Stimulated activated naive CD8-positive, alpha-beta T cell treated with anti-CD3 and anti-CD28 coated beads, Interleukin-15, amount 100 ng/mL, for 72 hours (primary cell): ENCODE data around the gene PIP4P1.

Source experiments
- ATAC-seq: fragments of 150-1000 bp; cut with Tn5 transposase; 2 replicates; pipeline ENCODE4 v1.10.0; 2021; ENCODE audit warnings: mild to moderate bottlenecking, moderate library complexity
- DNase-seq, 2 donors: peaks; one replicate each; pipeline ENCODE4 v3.0.0; 2021 to 2022
- H3K27ac Mint-ChIP-seq, 2 donors: one replicate each; pipeline ENCODE4 v1.8.0; 2022; ENCODE audit warnings: mild to moderate bottlenecking in 2 of 2, mixed read lengths in 2 of 2, moderate library complexity in 2 of 2
- H3K27me3 Mint-ChIP-seq: one replicate; pipeline ENCODE4 v1.8.0; 2022; ENCODE audit warnings: mixed read lengths
- H3K4me1 Mint-ChIP-seq: one replicate; pipeline ENCODE4 v1.8.0; 2022; ENCODE audit warnings: mild to moderate bottlenecking, mixed read lengths
- H3K4me3 Mint-ChIP-seq, 2 donors: one replicate each; pipeline ENCODE4 v1.8.0; 2022; ENCODE audit warnings: mild to moderate bottlenecking in 2 of 2, mixed read lengths in 2 of 2, moderate library complexity in 1 of 2
- H3K9me3 Mint-ChIP-seq, 2 donors: one replicate each; pipeline ENCODE4 v1.8.0; 2022; ENCODE audit warnings: mixed read lengths in 2 of 2

PIP4P1 gene

DNA sequence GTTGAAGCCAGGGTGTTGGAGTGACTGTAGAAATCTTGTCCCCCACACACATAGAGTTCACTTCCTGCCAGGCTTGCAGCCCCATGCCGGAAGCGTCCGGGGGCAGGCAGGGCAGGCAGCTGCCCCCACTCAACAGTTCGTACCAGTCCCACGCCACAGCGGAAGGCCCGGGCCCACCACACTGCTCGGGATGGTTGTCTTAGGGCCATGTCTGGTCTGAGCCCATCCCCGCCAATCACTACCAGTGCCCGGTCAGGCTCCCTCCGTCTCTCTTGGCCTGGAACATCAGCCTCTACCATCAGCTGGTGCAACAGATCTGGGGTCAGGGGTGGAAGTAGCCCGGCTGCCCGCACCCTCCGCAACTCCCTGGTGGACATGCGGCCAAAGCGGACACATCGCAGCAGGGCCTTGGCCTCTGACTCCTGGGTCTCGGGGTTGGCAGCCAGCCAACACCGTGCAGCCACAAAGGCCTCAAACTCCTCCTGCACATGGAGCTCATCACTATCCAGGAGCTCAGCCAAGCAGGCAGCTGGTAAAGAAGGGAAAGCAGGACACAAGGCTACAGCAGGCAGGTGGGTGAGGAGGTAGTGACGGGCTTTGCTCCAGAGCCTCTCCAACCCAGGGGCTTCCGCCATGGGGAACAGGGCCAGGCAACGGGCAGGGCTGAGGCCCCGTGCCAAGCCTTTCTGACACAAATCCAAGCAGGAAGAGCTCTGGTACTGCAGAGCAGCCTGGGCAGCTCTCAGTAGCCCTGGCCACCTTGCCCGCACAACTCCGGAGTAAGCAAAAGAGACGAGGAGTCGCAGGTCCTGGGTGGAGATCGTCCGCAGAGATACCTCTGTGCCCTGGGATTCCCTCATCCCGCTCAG lies 31.2 kb downstream of the PIP4P1 start:
- H3K4me1 Mint-ChIP-seq, result peaks cover 36% of the 10 kb centered on the region
- DNase-seq (peak; percentile 23 to 40), ATAC-seq (peak; percentile 48)
- H3K4me3 Mint-ChIP-seq, result peak overlapping the region in 1 of 2 donors; percentile 71
- H3K27me3 Mint-ChIP-seq, result no peaks in the 10 kb centered on the region
- H3K27ac Mint-ChIP-seq, result peak overlapping the region; percentile 76 to 93
- H3K9me3 Mint-ChIP-seq, result no peaks in the 10 kb centered on the region

DNA sequence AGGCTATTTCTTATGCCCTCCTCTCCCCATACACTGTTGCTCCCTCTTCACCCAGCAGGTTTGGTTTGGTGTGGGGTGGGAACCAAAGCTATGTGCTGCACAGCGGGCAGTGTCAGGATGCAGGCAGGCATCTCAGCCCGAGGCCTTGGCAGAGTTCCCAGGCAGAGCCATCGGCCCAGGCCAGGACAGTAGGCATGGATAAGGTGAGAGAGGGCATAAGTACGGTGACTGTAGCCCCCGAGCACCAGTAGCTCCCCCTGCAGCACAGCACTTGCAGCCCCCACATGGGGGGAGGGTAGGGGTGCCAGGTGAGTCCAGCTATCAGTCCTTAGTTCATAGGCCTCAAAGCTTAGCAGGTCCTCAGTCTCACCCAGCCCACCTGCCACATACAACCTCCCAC lies 32.4 kb downstream of the PIP4P1 start:
- ATAC-seq (peak; percentile 24), DNase-seq (no peak)
- Mint-ChIP-seq H3K4me1 (peaks cover 36% of the 10 kb centered on the region), H3K27me3 (no peaks in the 10 kb centered on the region), H3K4me3 (peak overlapping the region; percentile 71), H3K27ac (peak overlapping the region in 1 of 2 donors; percentile 97), H3K9me3 (no peaks in the 10 kb centered on the region)

DNA sequence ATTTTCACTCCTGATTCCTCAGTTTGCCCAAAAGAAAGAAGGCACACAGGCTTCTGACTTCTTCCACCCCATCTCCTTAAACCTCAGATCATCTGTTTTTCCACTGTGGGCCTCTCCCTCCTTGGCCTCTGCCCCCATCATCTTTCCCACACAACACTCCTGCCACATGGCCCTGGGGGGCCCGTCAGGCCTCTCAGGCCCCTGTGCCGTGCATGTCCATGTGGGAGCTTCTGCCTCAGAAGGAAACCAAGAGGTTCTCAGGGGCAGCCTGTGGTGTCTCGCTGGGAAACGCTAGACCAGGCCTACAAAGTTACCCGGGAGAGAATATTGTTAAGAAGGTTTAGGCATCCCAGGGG lies 33.2 kb downstream of the PIP4P1 start:
- H3K27ac Mint-ChIP-seq, result peak overlapping the region; percentile 88 to 90
- H3K9me3 Mint-ChIP-seq, result no peaks in the 10 kb centered on the region
- DNase-seq, result peak; percentile 12 to 24
- ATAC-seq, result peak; percentile 49
- H3K4me3 Mint-ChIP-seq, result peak overlapping the region; percentile 71
- H3K27me3 Mint-ChIP-seq, result no peaks in the 10 kb centered on the region
- peaks cover 36% of the 10 kb centered on the region for H3K4me1 Mint-ChIP-seq

DNA sequence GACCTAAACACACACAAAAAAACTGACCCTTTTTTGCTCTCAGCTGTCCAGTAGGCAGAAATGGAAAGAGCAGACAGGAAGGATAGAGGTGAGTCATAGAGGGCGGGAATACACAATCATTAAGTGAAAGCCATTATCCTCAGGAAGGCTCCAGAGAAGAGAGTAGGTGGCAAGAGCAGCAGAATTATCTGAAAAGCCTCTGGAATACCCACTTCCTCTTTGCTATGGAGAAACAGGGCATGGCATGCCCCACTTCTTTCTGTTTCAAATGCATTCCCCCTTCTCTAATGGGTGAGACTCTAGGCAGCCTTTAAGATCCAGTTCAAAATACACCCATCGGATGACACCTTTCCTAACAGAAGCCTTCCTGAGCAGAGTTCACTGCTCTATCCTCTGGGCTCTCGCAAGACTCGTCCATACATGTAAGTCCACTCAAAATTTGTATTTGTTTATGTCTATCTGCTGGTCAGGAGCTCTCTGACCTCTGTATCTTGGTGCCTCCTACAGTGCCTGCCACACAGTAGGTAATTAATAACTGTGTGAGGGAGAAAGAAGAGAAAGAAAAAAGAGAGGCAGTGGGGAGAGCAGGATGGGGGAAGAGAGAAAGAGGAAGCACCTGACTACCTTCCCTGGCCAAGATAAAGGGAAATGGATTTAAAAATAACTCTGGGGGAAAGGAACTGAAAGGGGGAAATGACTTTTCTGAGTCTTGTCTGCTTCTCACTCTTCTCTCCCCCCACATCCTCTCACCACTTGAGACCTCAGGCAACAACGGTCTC lies 33.8 kb downstream of the PIP4P1 start:
- DNase-seq, result no peak
- H3K27me3 Mint-ChIP-seq, result no peaks in the 10 kb centered on the region
- ATAC-seq, result peak; percentile 82
- peak overlapping the region; percentile 88 to 90 for H3K27ac Mint-ChIP-seq
- no peaks in the 10 kb centered on the region for H3K9me3 Mint-ChIP-seq
- peaks cover 36% of the 10 kb centered on the region for H3K4me1 Mint-ChIP-seq
- H3K4me3 Mint-ChIP-seq, result peak overlapping the region; percentile 71

DNA sequence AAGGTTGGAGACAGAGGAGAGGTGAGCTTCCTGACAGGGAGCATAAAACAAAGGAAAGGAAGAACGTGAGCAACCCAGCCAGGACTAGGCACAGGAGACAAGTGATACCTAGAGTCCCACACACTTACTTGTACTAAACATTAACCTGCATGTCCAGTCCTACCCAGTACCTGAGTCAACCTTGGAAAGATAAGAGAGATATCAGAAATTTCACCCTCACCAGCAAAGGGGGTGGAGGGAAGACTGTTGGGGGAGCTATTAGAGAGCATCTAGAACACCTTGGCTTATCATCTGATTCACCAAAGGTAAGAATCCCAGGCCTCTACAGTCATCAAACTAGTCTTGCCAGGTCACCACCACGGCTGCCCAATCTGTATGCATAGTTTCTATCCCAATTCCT lies 36.4 kb downstream of the PIP4P1 start:
- H3K9me3 Mint-ChIP-seq, result no peaks in the 10 kb centered on the region
- H3K4me1 Mint-ChIP-seq, result peaks cover 29% of the 10 kb centered on the region
- no peaks in the 10 kb centered on the region for H3K27me3 Mint-ChIP-seq
- H3K4me3 Mint-ChIP-seq, result no peak overlapping the region
- DNase-seq (no peak), ATAC-seq (no peak)
- no peak overlapping the region for H3K27ac Mint-ChIP-seq

DNA sequence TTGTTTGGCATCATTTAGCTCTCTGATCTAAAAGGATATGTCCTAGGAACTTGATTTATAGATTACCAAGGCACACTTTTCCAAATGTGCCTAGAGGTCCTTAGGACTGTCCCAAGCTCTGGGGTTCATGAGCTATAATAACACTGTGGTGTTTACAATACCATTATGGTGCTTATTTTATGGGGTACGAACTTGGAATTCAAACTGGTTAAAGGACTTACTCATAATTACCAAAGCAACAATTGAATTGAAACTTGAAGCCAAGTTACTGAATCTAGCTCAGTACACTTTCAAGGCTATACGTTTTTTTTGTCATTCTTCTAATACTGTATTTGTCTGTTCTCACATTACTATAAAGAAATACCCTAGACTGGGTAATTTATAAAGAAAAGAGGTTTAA lies 38.3 kb downstream of the PIP4P1 start:
- ATAC-seq, result no peak
- H3K27ac Mint-ChIP-seq, result no peak overlapping the region

DNA sequence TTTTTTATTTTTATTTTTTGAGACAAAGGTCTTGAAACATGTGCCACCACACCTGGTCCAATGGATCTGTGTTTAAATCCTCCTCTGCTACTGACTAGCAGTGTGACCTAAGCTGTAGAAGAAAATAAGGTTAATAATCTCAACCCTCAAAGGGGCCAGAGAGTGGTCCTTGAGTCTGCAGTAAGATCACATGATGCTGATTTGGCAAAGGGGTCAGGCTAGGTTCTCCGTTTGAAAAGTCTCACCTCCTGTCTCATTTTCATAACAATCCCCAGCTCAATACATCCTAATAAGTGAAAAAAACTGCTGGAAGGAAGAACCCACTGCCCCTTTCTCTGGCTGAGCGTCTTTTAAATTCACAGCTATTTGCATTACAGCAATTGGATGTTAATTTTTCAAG lies 40.0 kb downstream of the PIP4P1 start:
- Mint-ChIP-seq H3K27me3 (no peaks in the 10 kb centered on the region), H3K4me1 (no peaks in the 10 kb centered on the region), H3K27ac (no peak overlapping the region), H3K9me3 (no peaks in the 10 kb centered on the region), H3K4me3 (no peak overlapping the region)
- ATAC-seq, result no peak
- DNase-seq, result no peak

More for the DNA sequence above, 38.3 kb downstream of the PIP4P1 start:
- H3K9me3 Mint-ChIP-seq, result no peaks in the 10 kb centered on the region
- H3K4me3 Mint-ChIP-seq, result no peak overlapping the region
- no peak for DNase-seq
- H3K27me3 Mint-ChIP-seq, result no peaks in the 10 kb centered on the region
- peaks cover 9% of the 10 kb centered on the region for H3K4me1 Mint-ChIP-seq

DNA sequence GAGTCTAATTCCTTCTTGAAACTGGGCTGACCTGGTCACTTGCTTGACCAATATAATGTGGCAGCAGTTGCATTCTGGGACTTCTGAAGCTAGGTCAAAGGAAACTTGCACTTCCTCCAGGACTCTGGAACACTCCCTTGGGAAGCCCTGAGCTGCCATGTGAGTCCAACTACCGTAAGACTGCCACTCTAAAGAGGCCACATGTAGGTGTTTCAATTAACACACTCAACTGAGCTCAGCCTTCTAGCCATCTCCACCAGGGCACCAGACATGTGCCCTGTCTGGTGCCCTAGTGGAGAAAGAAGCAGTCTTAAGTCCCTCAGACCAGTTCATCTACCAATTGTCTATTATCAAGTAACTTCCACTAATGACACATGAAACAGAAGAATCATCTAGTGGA lies 41.8 kb downstream of the PIP4P1 start:
- no peak overlapping the region for H3K27ac Mint-ChIP-seq
- H3K27me3 Mint-ChIP-seq, result no peaks in the 10 kb centered on the region
- peaks cover 12% of the 10 kb centered on the region for H3K4me1 Mint-ChIP-seq
- no peak overlapping the region for H3K4me3 Mint-ChIP-seq
- H3K9me3 Mint-ChIP-seq, result no peaks in the 10 kb centered on the region
- DNase-seq, result no peak
- ATAC-seq, result peak; percentile 53

DNA sequence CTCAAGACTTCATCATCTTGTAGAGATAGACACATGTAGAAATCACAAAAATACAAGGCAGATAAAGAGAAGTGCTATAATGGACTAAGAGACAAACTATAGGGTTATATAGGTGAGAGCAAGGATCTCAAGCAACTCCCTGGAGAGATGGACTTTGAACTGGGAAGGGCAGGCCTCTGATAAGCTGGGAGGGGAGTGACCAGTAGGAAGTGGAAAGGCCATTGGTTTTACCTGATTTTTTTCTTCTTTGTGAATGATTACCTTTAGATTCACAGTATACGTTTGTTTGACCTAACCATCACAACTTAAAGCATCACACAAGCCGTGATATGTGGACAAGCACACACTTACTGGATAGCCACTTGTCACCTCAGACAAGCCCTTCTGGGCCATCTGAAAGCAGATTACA lies 42.7 kb downstream of the PIP4P1 start:
- Mint-ChIP-seq H3K27ac (no peak overlapping the region), H3K9me3 (no peaks in the 10 kb centered on the region), H3K4me3 (no peak overlapping the region), H3K4me1 (peaks cover 19% of the 10 kb centered on the region), H3K27me3 (no peaks in the 10 kb centered on the region)
- DNase-seq (no peak), ATAC-seq (no peak)

DNA sequence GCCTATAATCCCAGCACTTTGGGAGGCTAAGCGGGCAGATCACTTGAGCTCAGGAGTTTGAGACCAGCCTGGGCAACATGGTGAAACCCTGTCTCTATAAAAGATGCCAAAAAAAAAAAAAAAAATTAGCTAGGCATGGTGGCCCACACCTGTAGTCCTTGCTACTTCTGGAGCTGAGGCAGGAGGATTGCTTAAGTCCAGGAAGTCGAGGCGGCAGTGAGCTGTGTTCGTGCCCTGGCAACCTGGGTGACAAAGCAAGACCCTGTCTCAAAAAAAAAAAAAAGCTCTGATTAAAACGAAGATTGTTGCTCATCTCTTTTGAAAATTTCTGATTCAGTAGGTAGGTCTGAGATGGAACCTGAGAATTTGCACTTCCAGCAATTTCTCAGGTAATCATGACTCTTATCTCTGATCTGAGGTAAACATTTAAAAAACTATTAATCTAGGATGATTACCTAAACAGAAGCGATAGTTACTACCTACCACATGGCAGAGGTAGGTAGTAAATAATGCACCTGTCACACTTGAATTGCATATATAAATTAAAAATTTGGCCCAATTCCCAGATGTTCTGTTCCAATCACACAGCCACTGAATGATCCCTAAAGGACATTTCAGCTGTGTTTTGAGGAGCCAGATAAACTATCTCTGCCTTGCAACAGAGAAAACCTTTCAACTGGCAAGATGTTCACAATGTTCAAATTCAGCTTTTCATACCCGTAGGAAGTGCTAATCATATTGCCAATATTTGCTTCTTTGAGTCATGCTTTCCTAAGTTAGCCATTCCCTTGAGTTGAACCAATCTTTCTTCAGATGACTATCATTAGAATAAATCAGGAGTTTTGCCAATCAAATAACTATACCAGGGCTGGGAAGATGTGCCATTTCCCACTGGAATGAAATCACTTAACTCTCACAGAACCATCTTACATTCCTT lies 43.7 kb downstream of the PIP4P1 start:
- DNase-seq (no peak), ATAC-seq (no peak)
- H3K4me1 Mint-ChIP-seq, result peaks cover 19% of the 10 kb centered on the region
- H3K27me3 Mint-ChIP-seq, result no peaks in the 10 kb centered on the region
- H3K27ac Mint-ChIP-seq, result no peak overlapping the region
- H3K9me3 Mint-ChIP-seq, result no peaks in the 10 kb centered on the region
- H3K4me3 Mint-ChIP-seq, result no peak overlapping the region

DNA sequence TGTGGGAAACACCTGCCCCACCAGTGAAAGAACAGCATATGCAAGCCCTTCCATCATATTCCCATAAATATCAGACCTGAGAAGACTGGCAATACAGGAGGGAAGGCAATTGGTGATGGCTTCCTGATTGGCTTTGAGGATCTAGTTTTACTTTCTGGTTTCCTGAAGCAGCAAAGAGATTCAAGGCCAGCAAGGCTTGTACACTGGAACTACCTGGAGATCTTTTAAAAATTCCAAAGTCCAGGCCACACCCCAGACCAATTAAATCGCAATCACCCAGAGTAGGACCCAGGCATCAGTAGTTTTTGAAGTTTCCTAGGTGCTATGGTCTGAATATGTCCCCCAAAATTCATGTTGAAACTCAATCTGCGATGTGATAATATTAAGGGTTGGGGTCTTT lies 45.0 kb downstream of the PIP4P1 start:
- Mint-ChIP-seq H3K27ac (peak overlapping the region; percentile 4 to 70), H3K4me1 (peaks cover 28% of the 10 kb centered on the region), H3K4me3 (peak overlapping the region in 1 of 2 donors; percentile 41), H3K27me3 (no peaks in the 10 kb centered on the region), H3K9me3 (no peaks in the 10 kb centered on the region)
- DNase-seq, result no peak
- ATAC-seq, result no peak

DNA sequence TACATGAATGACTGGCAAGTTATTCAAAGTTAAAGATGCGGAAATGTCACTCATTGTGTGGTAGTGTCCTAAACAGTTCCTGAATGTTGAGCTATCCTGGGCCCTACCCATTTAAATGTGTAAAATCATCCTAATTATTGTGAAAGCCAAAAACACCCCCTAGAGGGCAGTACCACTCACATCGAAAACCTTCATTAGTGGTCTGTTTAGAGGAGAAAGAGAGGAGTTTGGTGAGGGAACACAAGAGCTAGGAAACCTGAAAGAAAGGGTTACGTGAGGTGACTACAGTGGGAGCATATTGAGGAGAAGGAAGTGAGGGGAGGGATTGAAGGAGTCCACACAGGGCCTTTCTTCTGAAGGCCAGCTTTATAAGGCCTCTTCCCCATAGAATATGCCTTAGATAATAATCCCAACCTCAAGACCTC lies 45.4 kb downstream of the PIP4P1 start:
- H3K4me1 Mint-ChIP-seq, result peaks cover 32% of the 10 kb centered on the region
- ATAC-seq (peak; percentile 55), DNase-seq (peak; percentile 33)
- H3K27ac Mint-ChIP-seq, result peak overlapping the region; percentile 4 to 70
- H3K9me3 Mint-ChIP-seq, result no peaks in the 10 kb centered on the region
- peak overlapping the region in 1 of 2 donors; percentile 41 for H3K4me3 Mint-ChIP-seq
- H3K27me3 Mint-ChIP-seq, result no peaks in the 10 kb centered on the region

DNA sequence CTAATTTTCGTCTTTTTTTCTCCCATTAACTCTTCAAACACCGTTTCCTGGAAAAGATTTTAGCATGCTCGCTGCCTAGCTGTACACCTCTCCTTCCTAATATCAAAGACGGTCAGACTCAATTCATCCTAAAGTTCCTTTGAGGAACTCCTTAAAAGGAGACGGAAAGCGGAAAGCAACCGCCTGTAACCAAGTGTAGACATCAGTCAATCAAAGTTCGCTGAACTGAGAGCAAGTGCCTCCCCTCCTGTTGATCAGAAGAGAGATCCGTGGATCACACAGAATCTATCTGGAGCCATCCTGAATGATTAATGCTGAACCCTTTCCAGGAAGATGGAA lies 47.5 kb downstream of the PIP4P1 start:
- DNase-seq (peak; percentile 25 to 35), ATAC-seq (peak; percentile 64)
- Mint-ChIP-seq H3K4me1 (peaks cover 41% of the 10 kb centered on the region), H3K27me3 (no peaks in the 10 kb centered on the region), H3K27ac (peak overlapping the region; percentile 89 to 98), H3K4me3 (peak overlapping the region; percentile 91 to 98), H3K9me3 (no peaks in the 10 kb centered on the region)

DNA sequence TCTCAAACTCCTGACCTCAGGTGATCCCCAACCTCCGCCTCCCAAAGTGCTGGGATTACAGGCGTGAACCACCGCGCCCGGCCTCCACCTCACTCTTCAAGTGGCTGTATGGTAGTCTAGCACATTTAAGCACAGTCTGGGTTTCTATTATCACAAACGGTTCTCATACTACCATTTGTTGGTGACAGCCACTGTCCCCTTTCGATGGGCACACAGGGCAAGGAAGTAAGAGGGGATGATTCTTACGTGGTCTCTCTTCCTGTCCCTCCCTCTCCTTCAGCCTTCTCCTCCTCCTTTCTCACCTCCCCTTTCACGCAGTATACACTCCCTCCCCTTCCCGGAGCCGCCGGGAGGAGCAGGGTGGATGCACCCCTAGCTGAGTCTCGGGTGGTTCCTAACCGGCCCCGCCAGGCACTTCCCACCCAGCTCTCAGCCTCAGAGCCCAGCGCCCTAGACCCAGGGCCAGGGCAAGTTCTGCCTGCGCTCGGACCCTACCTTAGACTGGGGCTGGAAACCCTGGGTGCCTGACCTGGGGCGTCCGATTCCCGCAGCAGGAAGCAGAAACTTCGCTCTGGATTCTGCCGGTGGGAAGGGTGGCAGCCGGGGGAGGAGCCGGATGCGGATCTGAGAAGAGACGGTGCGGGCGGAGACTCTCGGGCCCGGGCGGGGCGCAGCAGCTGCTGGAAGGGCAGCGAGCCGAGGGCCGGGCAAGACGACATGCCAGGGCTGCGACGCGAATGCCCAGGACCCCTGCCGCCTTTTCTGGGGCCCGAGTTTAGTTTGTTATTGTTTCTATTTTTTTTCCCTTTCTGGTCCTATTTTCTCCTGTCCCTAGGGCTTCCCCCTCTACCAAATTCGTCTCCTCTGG lies 48.1 kb downstream of the PIP4P1 start, which contains the start of gene TEP1:
Gene TEP1 (minus strand): TSS at position 626 of the 868 bp plus-strand sequence. CDS start 5,062 bp downstream, outside the sequence.
- H3K4me3 Mint-ChIP-seq, result peak within 1 kb of the TSS; percentile 91 to 98
- H3K27ac Mint-ChIP-seq, result peak within 1 kb of the TSS; percentile 89 to 98
- H3K4me1 Mint-ChIP-seq, result peaks cover 43% of the 10 kb centered on the region
- peak; percentile 87 for ATAC-seq
- DNase-seq, result peak; percentile 68 to 74
- no peaks in the 10 kb centered on the region for H3K27me3 Mint-ChIP-seq
- H3K9me3 Mint-ChIP-seq, result no peaks in the 10 kb centered on the region
